ENCODE results near the gene CHD2.

- TF ChIP-seq POLR2A (IDR thresholded peaks at IDR 0.05) (no peak), CTCF (IDR thresholded peaks at IDR 0.05 in 4 of 5, conservative IDR thresholded peaks at IDR 0.05 in 1 of 5) (no peak)
Measured at GRCh38 chr15:93065641-93066045, 165.5 kb downstream of the CHD2 start.
